Activated T-cell treated with anti-CD3 and anti-CD28 coated beads for 4 hours (primary cell): Measurements from ENCODE around the gene DDIT4L.
"Not testable (repeated sequence)": the region's sequence is repeated elsewhere in the genome, so short reads cannot be mapped to it uniquely, and the experiment has no call there.

ENCODE experiments used
- DNase-seq: peaks from one replicate; pipeline ENCODE4 v3.0.0-alpha.2; 2020

DDIT4L gene

GRCh38 chr4:100189820-100190642, at the start of gene DDIT4L:
TSS of gene DDIT4L (minus strand) at chr4:100190468. CDS start at chr4:100189983, 485 bp downstream.
- DNase-seq = no peak

DNA sequence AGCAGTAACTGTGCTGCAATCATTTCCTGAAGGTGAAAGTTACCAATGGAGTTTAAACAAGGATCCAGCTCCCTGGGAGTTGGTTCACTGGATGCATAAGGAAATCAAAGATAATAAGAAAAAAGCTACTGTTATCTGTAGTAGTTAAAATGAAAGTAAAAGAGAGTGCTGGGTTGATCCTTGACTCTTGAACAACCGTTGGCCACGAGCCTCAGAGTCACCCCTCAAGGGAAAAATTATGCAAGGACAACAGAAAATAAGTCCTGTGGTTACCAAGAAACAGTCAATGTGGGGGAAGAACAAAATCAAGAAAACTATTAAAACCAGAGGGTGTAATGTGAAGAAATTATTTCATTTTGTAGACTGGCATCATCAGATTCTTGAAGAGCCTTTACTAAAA, 49.7 kb upstream of the DDIT4L start:
- no peak for DNase-seq

DNA sequence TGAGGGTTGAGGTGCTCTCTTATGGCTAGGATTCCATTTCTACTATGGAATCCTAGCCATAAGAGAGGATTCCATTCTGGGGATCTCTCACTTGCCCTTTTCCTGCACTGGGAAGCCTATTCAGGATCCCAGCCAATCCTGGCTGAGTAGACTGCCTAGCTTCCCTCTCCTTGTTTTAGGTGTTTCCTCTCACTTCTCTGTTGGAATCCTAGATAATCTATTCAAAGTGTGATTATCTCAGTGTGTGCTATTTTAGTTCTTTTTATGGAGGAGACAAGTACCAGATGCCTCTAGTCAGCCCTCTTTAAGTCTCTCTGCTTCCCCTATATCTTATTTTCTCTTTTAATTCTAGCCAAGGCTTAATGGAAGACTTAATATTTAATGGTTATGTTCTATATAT, 34.5 kb upstream of the DDIT4L start:
- no peak for DNase-seq

- no peak for DNase-seq
Observed at GRCh38 chr4:100224160-100224559, 33.9 kb upstream of the DDIT4L start.

DNA sequence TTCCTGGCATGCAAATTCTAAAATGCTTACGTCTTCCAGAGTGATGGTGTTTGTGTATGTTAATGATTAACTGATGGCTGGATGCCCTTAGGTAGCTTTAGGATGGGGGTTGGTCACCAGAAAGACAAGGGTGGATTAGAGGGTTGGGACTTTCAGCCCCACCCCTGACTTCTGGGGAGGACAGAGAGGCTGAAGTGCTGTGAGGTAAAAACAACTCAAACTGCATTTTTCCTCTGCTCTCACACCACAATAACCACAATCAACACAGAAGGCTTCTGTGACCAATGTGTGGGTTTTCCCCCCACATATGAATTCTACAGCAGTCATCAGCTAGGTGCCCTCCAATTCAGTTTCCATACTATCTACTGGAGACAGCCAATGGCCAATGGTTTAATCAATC, 18.7 kb upstream of the DDIT4L start:
- DNase-seq = no peak

DNA sequence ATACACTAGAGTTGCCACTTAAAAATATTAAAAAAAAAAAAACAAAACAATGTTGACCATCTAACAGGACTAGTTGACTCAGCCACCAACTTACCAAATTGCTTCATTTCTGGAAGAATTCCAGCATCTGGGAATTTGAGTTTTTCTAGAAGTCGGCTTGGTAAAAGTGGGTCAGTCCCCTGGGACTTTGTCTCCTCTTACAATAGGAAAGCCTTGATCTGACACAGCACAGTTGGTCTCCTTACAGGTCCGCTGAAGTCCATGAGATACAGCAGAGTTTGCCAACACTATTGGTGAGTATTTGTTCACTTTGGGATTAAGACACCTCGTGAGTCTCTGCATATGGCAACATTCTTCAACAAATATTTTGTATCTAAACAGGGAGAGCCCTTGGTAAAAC, 18.2 kb upstream of the DDIT4L start:
- DNase-seq = no peak

DNA sequence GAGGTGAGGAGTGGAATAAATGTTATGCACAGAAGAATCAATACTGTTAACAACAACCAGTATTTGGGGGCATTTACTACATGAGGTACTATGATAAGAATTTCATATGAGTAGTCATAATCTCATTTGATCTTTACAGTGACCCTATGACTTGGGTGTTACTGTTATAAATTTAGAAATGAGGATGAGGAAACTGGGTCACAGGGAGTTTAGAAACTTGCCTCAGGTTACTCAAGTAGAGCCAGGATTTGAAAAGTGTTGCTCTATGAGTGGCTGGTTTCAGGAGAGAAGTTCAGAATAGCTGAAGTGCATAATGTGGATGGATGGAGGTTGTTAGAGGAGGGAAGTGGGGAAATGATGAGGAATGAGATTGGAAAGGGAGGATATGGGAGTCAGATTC, 16.6 kb upstream of the DDIT4L start:
- no peak for DNase-seq

DNA sequence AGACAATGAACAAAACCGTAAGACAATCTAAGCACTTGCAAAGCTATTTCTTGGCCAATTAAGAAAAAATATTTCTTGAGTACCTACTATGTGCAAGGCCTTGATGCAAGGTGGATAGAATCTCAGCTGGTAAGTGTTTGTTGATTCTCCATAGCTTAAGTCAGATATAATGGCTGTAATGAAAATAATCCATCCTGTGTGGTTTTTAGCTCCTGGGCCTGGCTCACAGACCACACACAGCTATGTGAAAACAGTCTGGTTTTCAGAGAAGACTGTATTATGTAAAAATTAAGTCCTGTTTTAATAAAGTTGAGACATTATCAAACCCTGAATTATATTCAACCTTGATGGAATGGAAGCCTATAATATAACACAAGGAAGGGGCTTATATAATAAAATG, 7.8 kb upstream of the DDIT4L start:
- DNase-seq = no peak

GRCh38 chr4:100196388-100197071, 6.3 kb upstream of the DDIT4L start:
- DNase-seq = not testable (repeated sequence)

GRCh38 chr4:100190643-100191600, 654 bp upstream of the DDIT4L start:
- DNase-seq = no peak

- DNase-seq = no peak
Observed at GRCh38 chr4:100188829-100189228, 1.4 kb downstream of the DDIT4L start.

GRCh38 chr4:100187781-100188180, 2.5 kb downstream of the DDIT4L start:
- DNase-seq = no peak

DNA sequence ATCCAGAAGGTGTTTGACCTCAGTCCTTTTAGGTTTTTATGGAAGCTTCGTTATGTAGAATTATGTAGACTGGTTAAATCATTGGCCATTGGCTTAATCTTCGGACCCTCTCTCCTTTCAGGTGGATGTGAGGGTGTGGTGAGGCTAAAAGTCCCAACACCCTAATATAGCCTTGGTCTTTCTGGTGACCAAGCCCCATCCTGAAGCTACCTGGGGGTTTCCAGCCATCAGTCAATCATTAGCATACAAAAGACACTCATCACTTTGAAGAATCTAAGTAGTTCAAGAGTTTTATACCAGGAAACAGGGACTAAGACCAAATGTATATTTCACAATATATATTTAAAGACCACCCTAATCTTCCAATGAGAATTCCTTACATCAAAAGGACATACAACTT, 5.5 kb downstream of the DDIT4L start:
- no peak for DNase-seq

- no peak for DNase-seq
Observed at GRCh38 chr4:100177855-100178254, 12.4 kb downstream of the DDIT4L start.

GRCh38 chr4:100177126-100177525, 13.1 kb downstream of the DDIT4L start:
- DNase-seq = no peak

GRCh38 chr4:100175858-100176257, 14.4 kb downstream of the DDIT4L start:
- no peak for DNase-seq

- no peak for DNase-seq
Observed at GRCh38 chr4:100174985-100175383, 15.3 kb downstream of the DDIT4L start.

GRCh38 chr4:100170986-100171385, 19.3 kb downstream of the DDIT4L start:
- no peak for DNase-seq

DNA sequence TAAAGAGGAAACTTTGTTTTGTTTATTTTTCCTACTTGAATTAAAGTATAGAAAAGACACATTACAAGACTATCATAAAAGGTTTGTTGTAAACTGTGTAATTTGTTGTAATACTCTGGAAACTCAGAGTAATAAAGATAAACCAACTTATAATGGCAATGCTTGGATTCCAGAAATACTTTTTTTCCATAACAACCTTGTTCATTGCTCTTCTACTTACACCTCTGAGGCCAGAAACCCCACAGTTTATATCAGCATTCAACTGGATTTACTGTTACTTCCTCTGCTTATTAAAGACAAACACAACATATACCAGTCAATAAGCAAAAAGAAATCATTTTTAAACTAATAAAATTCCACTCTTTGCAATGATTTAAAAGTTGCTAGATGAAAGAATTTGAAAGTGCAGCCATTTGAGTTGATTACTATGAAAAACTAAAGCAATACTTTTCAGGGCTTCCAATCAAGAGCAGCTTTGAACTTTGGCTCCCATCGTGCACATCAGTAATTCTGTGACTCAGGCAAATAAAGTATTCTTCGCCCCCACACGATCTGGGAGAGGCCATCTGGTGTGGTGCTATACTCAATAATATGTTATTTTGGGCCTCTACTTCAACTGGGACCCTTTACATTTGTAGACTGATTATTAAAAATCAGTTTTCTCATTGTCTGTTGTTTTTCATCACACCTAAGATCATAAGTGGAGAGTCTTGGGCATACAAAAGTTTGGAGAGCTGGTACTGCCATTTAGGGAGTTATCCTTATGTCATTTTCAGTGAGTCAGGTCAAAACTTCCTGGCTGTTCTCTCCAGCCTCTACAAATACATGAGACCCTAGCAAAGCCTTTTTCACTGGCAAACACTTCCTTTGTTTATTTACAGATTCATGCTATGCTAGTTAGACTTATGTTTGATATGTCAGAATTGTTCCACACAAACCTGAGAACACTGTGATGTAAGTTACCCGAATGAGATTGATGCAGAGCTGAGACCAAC, 20.5 kb downstream of the DDIT4L start:
- DNase-seq = no peak

- no peak for DNase-seq
Observed at GRCh38 chr4:100168521-100168920, 21.7 kb downstream of the DDIT4L start.

- no peak for DNase-seq
Observed at GRCh38 chr4:100166297-100167039, 23.8 kb downstream of the DDIT4L start.
